NCI-H2029 (cell line): ENCODE data around the gene LHX6.

ENCODE experiments used
- DNase-seq: peaks from one replicate; lab custom pipeline; 2025; lab: John Stamatoyannopoulos, UW

The LHX6 gene

DNA sequence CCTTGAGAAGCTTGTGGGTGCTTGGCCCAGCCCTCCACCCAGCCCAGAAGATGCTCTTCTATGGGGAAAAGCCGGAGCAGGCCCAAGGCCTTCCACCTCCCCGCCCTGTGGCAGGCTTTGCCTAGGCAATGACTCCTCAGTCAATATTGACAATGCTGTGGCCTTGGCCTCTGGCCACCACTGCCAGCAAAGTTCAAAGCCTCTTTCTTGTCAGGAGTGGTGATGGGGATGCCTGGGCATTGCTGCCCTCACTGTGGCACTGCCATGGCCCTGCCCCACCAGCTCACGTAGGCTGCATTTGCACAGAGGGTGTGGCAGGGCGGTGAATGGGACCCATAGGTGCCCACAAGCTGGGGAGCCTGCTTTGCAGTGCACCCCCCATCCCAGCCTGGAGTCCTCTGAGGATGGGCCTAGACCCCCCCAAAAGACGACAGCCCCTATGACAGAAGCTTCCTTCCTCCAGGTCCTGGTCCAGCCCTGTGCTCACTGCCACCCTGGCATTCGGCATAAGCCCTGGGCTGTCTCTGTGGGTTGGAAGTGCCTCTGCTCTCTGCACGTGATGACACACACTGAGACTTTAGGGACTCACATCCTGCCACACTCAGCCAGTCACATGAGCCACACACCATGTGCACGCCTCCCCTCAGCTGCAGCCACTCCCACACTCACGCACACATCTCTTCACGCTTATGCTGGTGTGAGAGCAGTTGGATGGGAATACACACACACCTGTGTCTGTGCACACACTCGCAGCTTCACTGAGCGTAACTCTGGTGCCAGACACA, 38.0 kb downstream of the LHX6 start:
- DNase-seq: peak; percentile 32

DNA sequence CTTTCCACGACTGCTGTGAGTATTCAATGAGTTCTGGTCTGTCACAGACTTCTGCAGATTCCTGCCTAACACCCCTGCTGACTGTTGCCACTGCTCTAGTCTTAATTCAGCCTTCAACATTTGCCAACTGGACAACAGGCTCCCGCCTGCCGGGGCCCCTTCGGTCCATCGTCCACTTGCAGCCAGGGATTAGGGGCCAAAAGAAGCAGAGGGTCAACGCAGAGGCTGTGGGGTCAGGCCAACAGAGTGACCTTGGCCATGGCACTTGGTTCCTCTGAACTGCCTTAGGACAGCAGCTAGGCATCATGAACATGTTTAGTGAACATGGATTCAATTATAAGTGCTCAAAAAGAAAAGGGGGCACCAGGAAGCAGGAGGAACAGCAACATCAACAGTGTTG, 40.4 kb downstream of the LHX6 start:
- no peak for DNase-seq

DNA sequence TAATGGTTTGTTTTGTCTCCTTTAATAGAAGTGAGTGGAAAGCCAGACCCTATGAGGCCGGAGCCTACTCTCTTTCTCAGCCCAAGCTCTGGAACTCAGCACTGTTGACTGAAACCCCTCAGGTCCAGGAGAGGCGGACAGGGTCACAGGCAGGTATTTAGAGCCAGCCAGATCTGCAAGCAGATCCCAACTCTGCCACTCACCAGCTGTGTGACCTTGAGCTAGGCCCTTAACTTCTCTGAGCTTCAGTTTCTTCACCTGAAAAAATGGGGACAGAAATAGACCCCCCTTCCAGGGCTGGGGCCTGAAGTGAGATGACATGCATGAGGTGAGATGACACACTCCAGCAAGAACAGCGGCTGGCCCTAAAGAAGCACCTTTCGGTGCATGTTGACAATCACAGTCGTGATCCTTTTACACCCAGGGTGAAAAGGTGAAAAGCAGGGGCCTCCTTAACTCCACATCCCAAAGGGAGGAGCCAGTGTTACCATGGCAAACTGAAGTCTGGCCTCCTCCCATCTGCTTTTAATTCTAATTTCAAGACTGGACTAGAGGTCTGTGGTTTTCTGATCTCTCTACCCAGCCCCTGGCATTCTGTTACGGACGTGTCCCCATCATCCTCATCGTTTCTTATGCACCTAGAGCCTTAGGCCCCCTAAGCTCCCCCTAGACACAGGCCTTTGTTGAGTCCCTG, 41.8 kb downstream of the LHX6 start:
- no peak for DNase-seq

DNA sequence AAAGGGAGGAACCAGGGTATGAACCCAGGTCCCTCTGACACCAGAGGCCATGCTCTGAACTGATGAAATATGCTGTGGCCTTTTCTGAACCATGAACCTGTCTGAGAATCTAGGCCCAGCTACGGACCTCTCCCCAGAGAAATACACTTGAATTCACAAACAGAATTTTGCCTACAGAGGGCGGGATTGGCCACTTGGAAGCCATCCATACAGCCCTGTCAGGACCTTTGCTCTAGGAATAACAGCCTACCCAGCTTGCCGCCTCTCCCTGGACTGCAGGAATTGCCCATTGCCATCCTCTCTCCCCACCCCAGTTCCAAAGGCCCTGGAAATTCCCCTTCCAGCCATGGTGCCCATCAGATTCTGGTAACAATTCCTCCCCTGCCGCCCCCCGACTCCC, 42.5 kb downstream of the LHX6 start:
- no peak for DNase-seq

DNA sequence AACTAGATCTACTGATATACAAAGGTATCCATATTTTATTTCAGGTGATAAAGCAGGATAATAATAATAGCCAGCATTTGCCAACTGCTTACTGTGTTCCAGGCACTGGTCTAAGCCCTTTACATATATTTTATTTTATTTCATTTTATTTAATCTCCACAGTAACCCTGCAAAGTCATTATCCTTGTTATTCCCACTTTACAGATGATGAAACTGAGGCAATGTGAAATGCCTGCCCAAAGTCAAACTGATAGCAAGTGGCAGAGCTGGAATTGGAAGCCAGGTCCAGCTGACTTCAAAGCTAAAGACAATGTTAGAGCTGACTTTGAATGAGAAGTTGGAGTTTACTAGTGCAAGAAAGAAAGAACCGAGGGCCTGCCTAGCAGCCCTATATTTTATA, 44.2 kb downstream of the LHX6 start:
- no peak for DNase-seq

DNA sequence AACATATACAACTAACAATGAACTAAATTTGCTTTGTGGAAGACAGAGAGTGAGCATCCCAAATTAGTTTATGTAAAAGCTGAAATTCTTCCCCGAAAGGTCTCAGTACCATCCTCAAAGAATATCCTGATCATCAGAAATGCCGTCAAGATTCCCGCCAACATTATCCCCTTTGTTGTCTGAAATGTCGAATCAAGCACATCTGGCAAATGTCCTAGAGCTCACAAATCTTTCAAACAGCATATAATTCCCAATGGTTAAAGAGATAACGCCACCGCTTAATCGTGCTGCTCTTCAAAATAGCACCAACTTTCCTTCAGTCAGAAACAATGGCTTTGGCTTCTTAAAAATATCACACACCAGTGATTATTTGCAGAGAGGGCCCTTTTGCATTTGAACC, 45.3 kb downstream of the LHX6 start:
- DNase-seq: no peak

DNA sequence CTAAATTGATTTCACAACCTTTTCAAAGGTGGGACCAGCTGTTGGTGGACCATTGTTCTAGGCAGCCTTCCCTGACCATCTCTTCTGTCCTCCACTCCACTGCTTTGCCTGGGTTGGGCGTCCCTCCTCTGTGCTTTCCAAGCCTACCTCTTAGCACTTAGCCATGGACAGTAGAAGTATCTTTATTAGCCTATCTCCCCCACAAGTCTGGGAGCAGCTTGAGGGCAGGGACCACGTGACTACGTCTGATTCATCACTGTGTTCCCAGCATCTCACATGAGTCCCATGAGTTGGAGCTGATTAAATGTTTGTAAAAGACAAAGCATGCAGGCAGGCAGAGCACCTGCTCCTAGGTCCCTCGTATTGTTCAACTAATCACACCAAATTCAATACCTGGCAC, 48.1 kb downstream of the LHX6 start:
- no peak for DNase-seq

DNA sequence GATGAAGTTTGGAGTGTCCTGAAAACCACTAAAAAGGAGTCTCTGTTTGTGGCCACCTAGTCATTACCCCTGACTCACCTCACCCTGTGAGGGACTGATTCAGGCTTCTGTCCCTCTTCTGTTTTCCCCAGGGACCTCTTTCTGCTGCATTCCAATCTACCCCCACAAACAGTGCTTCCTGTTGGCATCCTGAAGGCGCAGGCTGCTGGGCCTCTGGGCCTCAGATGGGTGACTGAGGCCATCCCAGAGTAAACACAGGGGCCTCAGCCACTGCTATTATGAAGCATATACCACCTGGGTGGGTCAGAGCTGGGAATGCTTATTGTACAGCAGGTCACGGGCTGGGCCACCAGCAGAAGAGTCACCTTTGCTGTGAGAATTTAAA, 49.1 kb downstream of the LHX6 start:
- DNase-seq: no peak

DNA sequence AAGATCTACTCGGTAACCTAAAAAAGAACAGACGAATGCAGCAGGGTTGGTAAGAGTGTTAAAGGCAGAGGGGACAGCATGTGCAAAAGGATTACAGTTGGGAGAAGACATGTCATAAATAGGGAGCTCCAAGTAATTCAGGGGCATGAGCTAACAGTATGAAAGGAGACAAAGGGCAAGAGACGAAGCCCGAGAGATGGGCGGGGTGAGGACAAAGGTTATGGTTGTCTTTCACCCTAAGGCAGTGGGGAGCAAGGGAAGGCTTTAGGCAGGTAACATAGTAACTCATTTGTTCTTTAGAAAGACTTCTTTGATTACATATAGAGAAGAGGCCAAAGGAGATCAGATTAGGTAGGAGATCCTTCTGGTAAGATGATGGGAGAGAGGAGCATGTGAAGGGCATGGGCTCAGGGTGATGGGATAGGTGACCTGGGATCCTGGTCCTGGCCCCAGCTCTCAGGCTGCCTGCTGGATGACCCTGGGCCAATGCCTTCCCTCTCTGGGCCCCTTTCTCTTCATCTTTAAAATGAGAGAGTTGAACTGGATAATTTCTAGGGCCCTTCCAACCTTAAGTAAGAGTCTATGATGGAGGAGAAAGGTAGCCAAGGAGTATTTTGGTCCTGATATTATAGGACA, 49.6 kb downstream of the LHX6 start:
- DNase-seq: no peak

DNA sequence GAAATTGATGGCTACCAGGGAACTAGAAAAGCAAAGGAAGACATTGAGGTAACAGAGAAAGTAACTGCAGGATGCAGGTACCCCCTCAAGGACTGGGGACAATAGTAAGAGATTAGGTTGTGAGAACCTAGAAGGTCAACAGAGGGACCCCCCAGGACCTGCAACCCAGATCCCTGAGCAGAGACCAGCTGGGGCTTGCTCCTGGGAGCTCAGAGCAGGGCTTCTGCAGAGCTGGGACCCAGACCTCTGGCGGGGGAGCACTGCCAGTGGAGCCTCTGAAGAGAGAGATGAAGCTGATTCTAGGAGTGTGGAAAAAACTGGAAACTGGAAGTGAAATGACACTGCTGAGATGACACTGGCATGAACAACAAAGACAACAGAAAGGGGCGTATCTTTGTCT, 51.8 kb downstream of the LHX6 start:
- DNase-seq: no peak

DNA sequence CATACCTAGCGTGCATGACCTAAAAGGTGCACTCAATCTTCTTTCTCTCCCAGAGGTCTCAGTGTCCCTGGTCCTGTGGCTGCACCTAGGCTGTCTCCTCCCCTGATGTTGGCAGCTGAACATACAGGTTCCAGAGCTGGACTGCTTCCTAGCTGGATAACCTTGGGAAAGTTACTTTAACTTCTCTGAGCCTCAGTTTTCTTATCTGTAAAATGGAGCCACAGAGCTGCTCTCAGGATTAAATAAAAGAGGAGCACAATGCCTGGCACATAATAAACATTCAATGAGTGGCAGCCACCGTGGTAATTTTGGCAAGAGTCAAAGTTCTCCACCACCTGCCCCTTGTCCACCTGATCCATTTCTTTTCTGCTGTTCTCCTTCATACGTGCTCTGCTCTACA, 55.1 kb downstream of the LHX6 start:
- no peak for DNase-seq

DNA sequence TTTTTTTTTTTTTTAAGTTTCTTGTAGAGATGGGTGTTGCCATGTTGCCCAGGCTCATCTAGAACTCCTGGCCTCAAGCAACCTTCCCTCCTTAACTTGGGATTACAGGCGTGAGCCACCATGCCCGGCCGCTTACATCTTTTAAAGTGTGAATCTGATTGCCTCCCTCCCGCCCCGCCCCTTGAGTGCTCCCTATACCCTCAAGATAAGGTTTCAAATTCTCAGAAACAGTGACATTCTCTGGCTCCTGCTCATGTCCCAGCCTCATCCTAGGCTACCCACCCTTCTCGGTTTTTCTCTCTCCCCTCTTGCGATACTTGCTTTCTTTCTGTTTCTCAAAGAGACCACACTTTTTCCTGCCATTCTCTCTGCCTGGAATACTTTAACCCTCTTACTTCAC, 56.6 kb downstream of the LHX6 start:
- no peak for DNase-seq

DNA sequence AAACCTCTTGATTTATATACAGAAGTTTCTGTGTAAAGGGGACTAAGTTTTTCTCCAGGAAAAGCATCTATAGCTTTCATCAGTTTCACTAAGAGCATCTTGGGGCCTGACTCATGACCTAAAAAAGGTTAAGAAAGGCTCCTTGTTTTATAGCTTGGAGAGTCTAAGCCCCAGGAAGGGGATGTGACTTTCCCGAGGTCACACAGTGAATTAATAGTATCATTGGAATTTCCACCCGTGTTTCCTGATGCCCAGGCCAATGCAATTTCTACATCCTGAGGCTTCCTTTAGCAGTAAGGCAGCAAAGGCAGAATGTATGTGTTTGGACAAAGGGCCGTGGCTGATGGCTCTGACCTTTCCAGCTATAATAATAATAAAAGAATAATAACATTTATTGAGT, 60.4 kb downstream of the LHX6 start:
- DNase-seq: no peak

DNA sequence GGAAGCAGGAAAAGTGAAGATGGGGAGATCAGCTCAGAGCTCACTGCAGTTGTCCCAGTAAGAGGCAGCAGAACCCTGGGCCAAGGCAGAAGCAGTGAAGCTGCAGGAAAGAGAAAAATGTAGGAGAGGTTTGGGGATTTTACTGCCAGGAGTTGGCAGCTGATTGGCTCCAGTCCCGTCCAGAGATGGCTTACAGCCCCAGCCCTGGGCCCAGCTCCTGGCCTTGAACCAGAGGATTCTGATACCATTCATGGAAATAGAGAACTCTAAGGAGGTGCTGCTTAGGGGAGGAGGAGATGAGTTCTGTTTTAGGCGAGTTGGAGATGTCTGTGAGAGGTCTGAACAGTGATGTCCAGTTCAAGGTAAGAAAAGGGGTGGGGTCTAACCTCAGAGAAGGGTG, 64.5 kb downstream of the LHX6 start:
- DNase-seq: no peak

DNA sequence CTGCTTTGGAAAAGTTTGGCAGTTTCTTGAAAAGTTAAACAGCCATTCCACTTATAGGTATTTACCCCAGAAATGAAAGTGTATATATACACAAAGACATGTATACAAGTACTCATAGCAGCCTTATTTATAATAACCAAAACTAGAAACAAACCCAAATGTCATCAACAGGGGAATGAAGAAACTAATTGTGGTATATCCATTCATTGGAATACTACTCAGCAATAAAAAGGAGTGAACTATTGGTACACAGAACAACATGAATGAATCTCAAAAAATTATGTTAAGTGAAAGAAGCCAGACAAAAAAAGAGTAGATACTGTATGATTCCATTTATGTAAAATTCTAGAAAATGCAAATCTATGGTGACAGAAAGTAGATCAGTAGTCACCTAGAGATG, 66.3 kb downstream of the LHX6 start:
- DNase-seq: no peak

DNA sequence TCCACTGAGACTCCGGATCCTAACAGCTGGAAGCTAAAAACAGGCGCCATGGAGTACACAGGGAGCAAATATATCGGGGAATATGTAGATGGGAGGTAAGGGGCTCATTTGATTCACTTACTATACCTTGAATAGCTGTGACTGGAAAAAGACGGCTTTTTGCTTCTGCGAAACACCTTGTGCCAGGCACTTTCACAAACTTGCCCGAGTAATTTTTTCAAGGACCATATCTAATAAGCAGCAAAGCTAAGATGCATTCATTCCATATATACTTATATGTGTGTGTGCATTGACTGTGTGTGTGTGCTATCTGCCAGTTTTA, 68.9 kb downstream of the LHX6 start:
- no peak for DNase-seq

DNA sequence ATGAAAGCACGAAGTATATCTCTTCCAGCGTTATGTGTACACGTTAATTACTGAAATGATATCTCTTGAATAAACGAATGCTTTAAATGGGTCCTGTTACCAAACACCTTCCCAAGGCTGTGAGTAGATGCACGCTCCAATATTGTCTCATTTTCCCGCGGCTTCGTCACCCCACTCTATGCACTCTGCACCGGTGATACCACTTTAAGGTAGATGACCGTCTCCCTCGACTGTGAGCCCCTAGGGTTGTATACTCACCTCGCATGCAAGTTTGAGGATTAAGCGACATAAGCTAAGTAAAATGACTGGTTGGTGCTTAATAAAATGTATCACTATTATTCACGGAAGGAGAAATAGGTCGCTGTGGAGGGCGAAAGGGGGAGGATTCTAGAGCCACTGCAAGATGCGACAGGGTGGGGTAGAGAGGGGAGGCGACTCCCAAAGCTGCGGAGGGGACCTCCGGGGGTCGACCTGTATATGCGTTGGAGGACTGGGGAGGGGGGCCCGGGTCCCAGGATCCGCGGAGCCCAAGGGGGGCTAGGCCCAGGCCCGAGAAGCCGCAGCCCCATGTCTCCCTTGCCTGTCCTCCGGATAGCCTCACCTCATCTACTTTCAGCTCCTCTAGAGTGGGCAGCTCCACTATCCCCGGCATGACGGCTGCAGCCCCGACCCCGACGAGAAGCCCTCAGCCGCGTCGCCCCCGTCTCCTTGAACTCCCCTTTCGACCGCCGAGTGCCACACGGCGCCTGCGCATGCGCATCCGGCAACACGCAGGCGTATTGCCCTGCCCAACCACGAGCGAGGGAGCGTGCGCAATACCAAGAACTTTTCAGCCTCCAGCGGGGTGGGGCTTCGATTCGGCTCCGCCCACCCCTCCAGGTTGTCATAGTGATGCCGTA, 69.5 kb downstream of the LHX6 start, which contains the start of the genes MORN5 and NDUFA8:
TSS of gene MORN5 (plus strand) at position 883 of the 899 bp plus-strand sequence. CDS start 65 bp downstream, outside the sequence.
TSS of gene NDUFA8 (minus strand) at position 754 of the 899 bp plus-strand sequence. CDS start at position 652, 102 bp downstream.
- DNase-seq: peak; percentile 95

DNA sequence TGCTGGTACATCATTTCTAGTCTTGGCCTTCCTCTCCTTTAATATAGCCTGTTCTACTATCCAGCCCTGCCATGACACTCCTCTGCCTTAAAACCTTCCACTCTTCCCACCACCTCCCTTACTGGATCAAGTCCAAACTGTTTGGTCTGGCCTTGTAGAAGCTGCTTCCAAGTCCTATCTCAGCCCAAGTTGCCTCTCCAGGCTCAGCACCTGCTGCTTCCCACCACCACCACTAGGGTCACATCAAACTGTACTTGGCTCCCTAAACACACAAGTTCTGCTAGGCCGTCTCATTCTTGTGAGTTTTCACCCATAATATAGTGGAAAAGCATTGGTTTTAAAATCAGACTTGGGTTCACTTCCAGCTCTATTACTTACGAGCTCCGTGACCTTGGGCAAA, 70.6 kb downstream of the LHX6 start:
- no peak for DNase-seq

DNA sequence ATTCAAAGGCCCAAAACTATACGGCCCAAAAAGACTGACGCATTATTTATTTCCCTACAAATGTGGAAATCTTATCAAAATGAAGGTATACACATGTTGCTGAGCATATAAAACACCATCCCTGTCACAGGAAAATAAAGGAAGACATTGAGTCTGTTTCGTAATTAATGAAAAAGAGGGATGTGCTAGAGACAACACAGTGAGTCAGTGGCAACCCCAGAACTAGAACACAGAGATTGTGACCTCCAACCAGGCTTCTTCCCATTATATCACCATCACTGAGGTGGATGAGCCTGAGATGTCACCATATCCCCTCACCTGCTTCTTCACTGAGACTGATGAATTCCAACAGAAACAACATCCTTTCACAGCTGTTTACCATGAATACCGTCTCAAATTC, 73.0 kb downstream of the LHX6 start:
- no peak for DNase-seq
